ENCODE measurements around the gene CPLX1. TPM values are rescaled to one million over a fixed set of nuclear protein-coding genes. Genes with fewer than 3 reads are reported as not detected.

Gene CPLX1
- total RNA-seq, 1 experiment from 2014 or later = 14.5 TPM

DNA sequence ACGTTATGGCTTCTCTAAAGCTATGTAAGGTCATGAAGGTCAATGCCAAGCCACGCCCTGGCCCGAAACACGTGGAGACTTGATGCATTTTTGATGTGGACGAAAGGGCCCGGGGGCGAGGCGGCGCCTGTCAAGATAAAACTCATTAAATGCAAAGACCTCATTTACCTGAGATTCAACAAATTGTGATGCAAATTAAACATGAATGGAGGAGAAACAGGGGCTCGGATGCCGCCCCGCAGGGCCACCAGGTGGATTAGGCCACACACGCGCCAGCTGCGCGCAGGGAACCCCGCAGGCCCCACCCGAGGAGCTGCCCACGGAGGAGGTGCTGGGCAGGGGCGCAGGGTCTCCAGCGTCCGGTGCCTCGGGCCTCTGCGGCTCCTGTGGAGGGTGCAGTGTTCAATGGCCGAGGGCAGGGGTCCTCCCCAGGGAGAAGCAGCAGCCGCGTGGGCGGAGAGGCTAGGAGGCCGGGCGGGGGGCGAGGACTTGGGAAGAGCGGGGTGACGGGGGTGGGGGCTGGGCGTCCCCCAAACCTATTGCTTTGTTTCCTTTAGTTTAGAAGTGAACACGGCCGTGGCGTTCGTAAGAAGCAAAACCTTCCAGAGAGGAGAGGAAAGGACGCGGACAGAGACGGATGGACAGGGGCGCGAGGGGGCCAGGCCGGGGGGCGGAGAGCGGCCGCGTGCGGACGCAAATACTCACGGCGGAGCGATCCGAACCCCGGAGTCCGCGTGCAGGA lies 40.4 kb downstream of the CPLX1 start:
- ATAC-seq (no peak), DNase-seq (ENCODE audit: low read depth, low spot score) (no peak)
- Histone ChIP-seq H2AFZ (ENCODE audit: low read depth, low read length, poor library complexity, severe bottlenecking) (no peak overlapping the region), H3K9me2 (ENCODE audit: insufficient read depth) (no peaks in the 10 kb centered on the region), H3K9me3 (ENCODE audit: control insufficient read depth in 1 of 2, insufficient read depth in 1 of 2, low read depth in 1 of 2, low read length in 2 of 2) (no peaks in the 10 kb centered on the region), H3K9ac (ENCODE audit: low read length) (no peak overlapping the region), H3K36me3 (ENCODE audit: control insufficient read depth in 1 of 2, insufficient read depth in 2 of 2, low read length in 2 of 2) (no peaks in the 10 kb centered on the region; a peak in 1 of 4 replicates), H3K27ac (ENCODE audit: low read depth, low read length) (no peak overlapping the region), H3K4me2 (ENCODE audit: low read length) (no peak overlapping the region), H3K4me1 (ENCODE audit: control insufficient read depth in 1 of 2, insufficient read depth in 2 of 2, low read length in 2 of 2) (peaks cover 9 to 16% of the 10 kb centered on the region in 2 experiments), H3K4me3 (replicated peaks in 1 of 2; ENCODE audit: low read depth in 1 of 2, low read length in 2 of 2) (no peak overlapping the region), H3K79me2 (ENCODE audit: insufficient read depth, low read length) (peaks cover 11% of the 10 kb centered on the region), H3K27me3 (ENCODE audit: insufficient read depth, low read length) (no peaks in the 10 kb centered on the region), H4K20me1 (ENCODE audit: insufficient read depth) (no peaks in the 10 kb centered on the region)
- BruUV-seq (replicated peaks) = no TSS peak
- RAD21 ChIA-PET (ENCODE audit: low non-redundant PET in 1 of 2, low total read pairs in 2 of 2, uncharacterized antibody in 2 of 2, unreplicated experiment in 2 of 2) = no interaction called here
- POLR2A ChIA-PET = no interaction called here
- no peak for TF ChIP-seq REST (IDR thresholded peaks at IDR 0.05; ENCODE audit: low read depth)
- no peak for TF ChIP-seq EZH2 (IDR thresholded peaks at IDR 0.05)
- CTCF ChIA-PET = no interaction called here
- intact Hi-C loops (cut with micrococcal nuclease) = no loop called here
